Panc1 (cell line): ENCODE data around the gene APP. TPM values are rescaled to one million over a fixed set of nuclear protein-coding genes. Genes with fewer than 3 reads are reported as not detected.

Experiments used
- ATAC-seq: fragments of 200-7000 bp; cut with Tn5 transposase; 2 replicates; pipeline ENCODE4 v1.9.1; 2020; ENCODE audit warnings: mild to moderate bottlenecking, moderate library complexity
- BruUV-seq: library from RNA; stranded (reverse); fragments of 400-500 nt; replicated peaks from 2 replicates; lab custom pipeline; 2021; lab: Mats Ljungman, UMichigan
- CTCF ChIA-PET: fragments of 300-600 bp; sonication (Branson Sonifier 250); formaldehyde crosslinking; loops from one replicate; lab custom pipeline; 2022; ENCODE audit warnings: antibody characterized with exemption; lab: Charles Lee
- POLR2A ChIA-PET: fragments of 300-600 bp; sonication (Branson Sonifier 250); formaldehyde crosslinking; loops from one replicate; lab custom pipeline; 2022; ENCODE audit warnings: antibody characterized with exemption; lab: Charles Lee
- DNase-seq: peaks from one replicate; pipeline ENCODE4 v3.0.0-alpha.2; 2010; ENCODE audit warnings: low read depth, low spot score
- H3K27ac ChIP-seq: 2 replicates; pipeline ENCODE4 v1.5.1; 2011; ENCODE audit warnings: mild to moderate bottlenecking, low read length, inconsistent platforms
- H3K27me3 ChIP-seq: fragments of 200-500 bp; sonication (Bioruptor generic); 2 replicates; pipeline ENCODE4 v1.6.0; 2014; ENCODE audit warnings: low read length, inconsistent platforms; ENCODE audit not compliant: control insufficient read depth, insufficient read depth
- H3K36me3 ChIP-seq: fragments of 200-500 bp; sonication (Bioruptor generic); 2 replicates; pipeline ENCODE4 v1.5.1; 2014; ENCODE audit warnings: inconsistent platforms, mild to moderate bottlenecking, low read length, moderate library complexity; ENCODE audit not compliant: control insufficient read depth, insufficient read depth
- H3K4me1 ChIP-seq: 2 replicates; pipeline ENCODE4 v1.5.1; 2011; ENCODE audit warnings: inconsistent platforms, mild to moderate bottlenecking, low read length, moderate library complexity; ENCODE audit not compliant: control insufficient read depth, insufficient read depth
- H3K4me3 ChIP-seq, 2 experiments: 2 replicates each; pipeline ENCODE4 v1.5.1; 2011 to 2012; ENCODE audit warnings: low read depth in 2 of 2, low read length in 2 of 2, mild to moderate bottlenecking in 2 of 2, inconsistent platforms in 1 of 2, moderate library complexity in 1 of 2
- H3K9me3 ChIP-seq: fragments of 200-500 bp; sonication (Bioruptor generic); 2 replicates; pipeline ENCODE4 v1.5.1; 2014; ENCODE audit warnings: low read depth, mild to moderate bottlenecking, inconsistent platforms, low read length, moderate library complexity; ENCODE audit not compliant: control insufficient read depth, insufficient read depth
- CTCF ChIP-seq: fragments of 450-650 bp; IDR thresholded peaks from 2 replicates; pipeline ENCODE4 v1.5.1; 2017; ENCODE audit warnings: mild to moderate bottlenecking
- POLR2AphosphoS5 ChIP-seq: IDR thresholded peaks from 2 replicates; pipeline ENCODE4 v1.6.1; 2012; ENCODE audit warnings: mild to moderate bottlenecking, low read depth, low read length, moderate library complexity
- SIN3A ChIP-seq: IDR thresholded peaks from 2 replicates; pipeline ENCODE4 v1.6.1; 2012; ENCODE audit warnings: low read depth, mild to moderate bottlenecking, low read length, moderate library complexity, borderline replicate concordance; ENCODE audit not compliant: insufficient read depth
- TCF7L2 ChIP-seq: IDR thresholded peaks from 2 replicates; pipeline ENCODE4 v1.6.1; 2011; ENCODE audit warnings: mild to moderate bottlenecking, low read depth, low read length, inconsistent platforms
- in situ Hi-C: cut with HindIII; loops from 2 replicates; pipeline ENCODE4 v1.10.0; 2016; ENCODE audit warnings: low sequenced_read_pairs, low pct_unique_long_range_greater_than_20kb
- intact Hi-C: fragments of 100-400 bp; cut with micrococcal nuclease; formaldehyde crosslinking; loops from one replicate; pipeline ENCODE4 v1.10.0; 2022; ENCODE audit not compliant: unreplicated experiment
- total RNA-seq: library from RNA; stranded (reverse); gene quantifications from one replicate; pipeline ENCODE4 v1.2.1, GENCODE V29; 2021; ENCODE audit not compliant: unreplicated experiment
- TF ChIP-seq, protein P1 (sequence below), 2 experiments: IDR thresholded peaks; 2 replicates each; pipeline ENCODE4 v1.6.1; 2011 to 2012; ENCODE audit warnings: low read depth in 2 of 2, control low read depth in 1 of 2, low read length in 1 of 2, mild to moderate bottlenecking in 1 of 2, moderate library complexity in 1 of 2; ENCODE audit not compliant: insufficient read depth in 1 of 2

APP gene
- total RNA-seq, 1 experiment from 2014 or later, result 542 TPM

- in situ Hi-C loops, result no loop called here
- ATAC-seq (no peak), DNase-seq (no peak)
- POLR2A ChIA-PET, result no interaction called here
- intact Hi-C loops, result no loop called here
- Histone ChIP-seq H3K36me3 (peaks cover 9% of the 10 kb centered on the region), H3K9me3 (no peaks in the 10 kb centered on the region), H3K27me3 (no peaks in the 10 kb centered on the region), H3K4me1 (no peaks in the 10 kb centered on the region), H3K27ac (no peak overlapping the region), H3K4me3 (no peak overlapping the region)
- no TSS peak for BruUV-seq
- CTCF ChIA-PET, result no interaction called here
- TF ChIP-seq POLR2AphosphoS5 (no peak), TCF7L2 (no peak), SIN3A (no peak), CTCF (no peak)
- TF ChIP-seq, protein P1, sequence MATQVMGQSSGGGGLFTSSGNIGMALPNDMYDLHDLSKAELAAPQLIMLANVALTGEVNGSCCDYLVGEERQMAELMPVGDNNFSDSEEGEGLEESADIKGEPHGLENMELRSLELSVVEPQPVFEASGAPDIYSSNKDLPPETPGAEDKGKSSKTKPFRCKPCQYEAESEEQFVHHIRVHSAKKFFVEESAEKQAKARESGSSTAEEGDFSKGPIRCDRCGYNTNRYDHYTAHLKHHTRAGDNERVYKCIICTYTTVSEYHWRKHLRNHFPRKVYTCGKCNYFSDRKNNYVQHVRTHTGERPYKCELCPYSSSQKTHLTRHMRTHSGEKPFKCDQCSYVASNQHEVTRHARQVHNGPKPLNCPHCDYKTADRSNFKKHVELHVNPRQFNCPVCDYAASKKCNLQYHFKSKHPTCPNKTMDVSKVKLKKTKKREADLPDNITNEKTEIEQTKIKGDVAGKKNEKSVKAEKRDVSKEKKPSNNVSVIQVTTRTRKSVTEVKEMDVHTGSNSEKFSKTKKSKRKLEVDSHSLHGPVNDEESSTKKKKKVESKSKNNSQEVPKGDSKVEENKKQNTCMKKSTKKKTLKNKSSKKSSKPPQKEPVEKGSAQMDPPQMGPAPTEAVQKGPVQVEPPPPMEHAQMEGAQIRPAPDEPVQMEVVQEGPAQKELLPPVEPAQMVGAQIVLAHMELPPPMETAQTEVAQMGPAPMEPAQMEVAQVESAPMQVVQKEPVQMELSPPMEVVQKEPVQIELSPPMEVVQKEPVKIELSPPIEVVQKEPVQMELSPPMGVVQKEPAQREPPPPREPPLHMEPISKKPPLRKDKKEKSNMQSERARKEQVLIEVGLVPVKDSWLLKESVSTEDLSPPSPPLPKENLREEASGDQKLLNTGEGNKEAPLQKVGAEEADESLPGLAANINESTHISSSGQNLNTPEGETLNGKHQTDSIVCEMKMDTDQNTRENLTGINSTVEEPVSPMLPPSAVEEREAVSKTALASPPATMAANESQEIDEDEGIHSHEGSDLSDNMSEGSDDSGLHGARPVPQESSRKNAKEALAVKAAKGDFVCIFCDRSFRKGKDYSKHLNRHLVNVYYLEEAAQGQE (IDR thresholded peaks at IDR 0.05; ENCODE audit: insufficient read depth in 1 of 2, low read depth in 2 of 2, low read length in 1 of 2), result no peak
Measured at GRCh38 chr21:25878344-25878743, 292.2 kb downstream of the APP start.

DNA sequence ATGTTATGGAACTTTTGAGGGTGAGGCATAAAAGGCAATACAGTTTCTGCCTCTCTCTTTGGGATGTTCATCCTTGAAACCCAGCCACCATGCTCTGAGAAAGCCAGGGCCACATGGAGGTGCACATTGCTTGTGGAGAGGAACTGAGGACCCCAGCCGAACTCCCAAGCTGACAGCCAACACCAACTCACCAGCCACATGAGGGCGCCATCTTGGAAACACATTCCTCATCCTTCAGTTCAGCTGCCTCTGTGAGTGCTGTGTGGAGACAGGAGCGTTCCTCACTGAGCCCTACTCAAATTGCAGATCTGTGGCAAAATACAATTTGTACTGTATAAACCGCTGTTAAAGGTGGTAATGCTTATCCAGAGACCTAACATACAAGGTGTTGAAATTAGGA, 298.3 kb downstream of the APP start:
- TF ChIP-seq SIN3A (no peak), POLR2AphosphoS5 (no peak), TCF7L2 (no peak), CTCF (no peak)
- TF ChIP-seq, protein P1 (IDR thresholded peaks at IDR 0.05; ENCODE audit: insufficient read depth in 1 of 2, low read depth in 2 of 2, low read length in 1 of 2), result no peak
- intact Hi-C loops (no loop called here), in situ Hi-C loops (no loop called here)
- H3K9me3 ChIP-seq, result no peaks in the 10 kb centered on the region
- POLR2A ChIA-PET, result no interaction called here
- CTCF ChIA-PET, result no interaction called here
- H3K4me1 ChIP-seq, result no peaks in the 10 kb centered on the region
- no peak overlapping the region for H3K27ac ChIP-seq
- DNase-seq, result no peak
- no peak for ATAC-seq
- no peak overlapping the region for H3K4me3 ChIP-seq
- H3K36me3 ChIP-seq, result no peaks in the 10 kb centered on the region
- no peaks in the 10 kb centered on the region for H3K27me3 ChIP-seq
- no TSS peak for BruUV-seq
